NB4 (cell line): ENCODE data around the gene CYP2S1.

Experiments used
- MYC ChIP-seq: IDR thresholded peaks from 2 replicates; pipeline ENCODE4 v1.6.1; 2011; ENCODE audit warnings: low read depth, low read length
- POLR2A ChIP-seq: IDR thresholded peaks from 2 replicates; pipeline ENCODE4 v1.6.1; 2011; ENCODE audit warnings: mild to moderate bottlenecking; ENCODE audit not compliant: insufficient read length; ENCODE audit errors: extremely low read depth
- TF ChIP-seq, protein P1 (sequence below): IDR thresholded peaks from one replicate; pipeline ENCODE4 v1.5.1; 2012; ENCODE audit warnings: low read depth, low read length
- TF ChIP-seq, protein P2 (sequence below): IDR thresholded peaks from 2 replicates; pipeline ENCODE4 v1.6.1; 2011; ENCODE audit warnings: low read depth, low read length

DNA sequence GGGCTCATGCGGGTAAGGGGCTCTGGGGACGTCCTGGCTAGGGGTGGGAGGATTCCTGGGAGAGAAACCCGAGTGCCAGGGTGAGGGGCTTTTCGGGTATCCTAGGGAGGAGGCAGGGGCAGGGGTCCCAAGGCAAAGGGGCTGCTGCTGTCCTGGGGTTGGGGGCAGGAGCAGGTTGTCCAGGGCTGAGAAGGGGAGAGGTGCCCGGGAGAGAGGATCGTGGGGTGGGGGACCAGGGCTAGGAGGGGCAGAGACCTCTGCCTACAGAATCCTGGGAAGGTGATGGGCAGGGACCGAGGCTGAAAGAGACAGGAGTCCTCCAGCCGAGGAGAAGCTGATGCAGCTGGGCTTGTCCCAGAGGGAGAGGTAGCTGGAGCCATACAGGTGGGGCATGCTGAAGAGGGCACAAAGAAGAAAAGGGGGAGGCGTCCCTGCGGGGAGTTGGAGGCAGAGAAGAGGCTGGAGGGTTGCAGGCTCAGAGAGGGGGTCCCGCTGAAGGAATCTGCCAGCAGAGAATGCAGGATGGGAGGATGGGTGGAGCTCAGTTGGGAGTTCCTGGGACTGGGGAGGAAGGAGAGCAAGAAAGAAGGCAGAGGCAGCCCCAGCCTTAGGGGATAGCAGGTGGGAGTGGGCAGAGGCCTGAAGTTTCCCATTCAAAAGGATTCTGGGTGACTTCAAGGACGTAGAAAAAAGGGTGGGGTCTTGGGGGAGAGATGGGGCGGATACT is 574 bp downstream of the CYP2S1 start:
- TF ChIP-seq, protein P1, sequence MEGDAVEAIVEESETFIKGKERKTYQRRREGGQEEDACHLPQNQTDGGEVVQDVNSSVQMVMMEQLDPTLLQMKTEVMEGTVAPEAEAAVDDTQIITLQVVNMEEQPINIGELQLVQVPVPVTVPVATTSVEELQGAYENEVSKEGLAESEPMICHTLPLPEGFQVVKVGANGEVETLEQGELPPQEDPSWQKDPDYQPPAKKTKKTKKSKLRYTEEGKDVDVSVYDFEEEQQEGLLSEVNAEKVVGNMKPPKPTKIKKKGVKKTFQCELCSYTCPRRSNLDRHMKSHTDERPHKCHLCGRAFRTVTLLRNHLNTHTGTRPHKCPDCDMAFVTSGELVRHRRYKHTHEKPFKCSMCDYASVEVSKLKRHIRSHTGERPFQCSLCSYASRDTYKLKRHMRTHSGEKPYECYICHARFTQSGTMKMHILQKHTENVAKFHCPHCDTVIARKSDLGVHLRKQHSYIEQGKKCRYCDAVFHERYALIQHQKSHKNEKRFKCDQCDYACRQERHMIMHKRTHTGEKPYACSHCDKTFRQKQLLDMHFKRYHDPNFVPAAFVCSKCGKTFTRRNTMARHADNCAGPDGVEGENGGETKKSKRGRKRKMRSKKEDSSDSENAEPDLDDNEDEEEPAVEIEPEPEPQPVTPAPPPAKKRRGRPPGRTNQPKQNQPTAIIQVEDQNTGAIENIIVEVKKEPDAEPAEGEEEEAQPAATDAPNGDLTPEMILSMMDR = no peak
- TF ChIP-seq, protein P2, sequence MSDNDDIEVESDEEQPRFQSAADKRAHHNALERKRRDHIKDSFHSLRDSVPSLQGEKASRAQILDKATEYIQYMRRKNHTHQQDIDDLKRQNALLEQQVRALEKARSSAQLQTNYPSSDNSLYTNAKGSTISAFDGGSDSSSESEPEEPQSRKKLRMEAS = no peak
- TF ChIP-seq POLR2A (no peak), MYC (no peak)
